Retina (tissue), 1 donor: ENCODE measurements around the gene PPP1R10.

Experiments used
- DNase-seq: peaks from one replicate; pipeline ENCODE4 v3.0.0-alpha.2; 2016

PPP1R10 gene

GRCh38 chr6:30597315-30598144, 19.5 kb downstream of the PPP1R10 start:
- peak; percentile 72 for DNase-seq

DNA sequence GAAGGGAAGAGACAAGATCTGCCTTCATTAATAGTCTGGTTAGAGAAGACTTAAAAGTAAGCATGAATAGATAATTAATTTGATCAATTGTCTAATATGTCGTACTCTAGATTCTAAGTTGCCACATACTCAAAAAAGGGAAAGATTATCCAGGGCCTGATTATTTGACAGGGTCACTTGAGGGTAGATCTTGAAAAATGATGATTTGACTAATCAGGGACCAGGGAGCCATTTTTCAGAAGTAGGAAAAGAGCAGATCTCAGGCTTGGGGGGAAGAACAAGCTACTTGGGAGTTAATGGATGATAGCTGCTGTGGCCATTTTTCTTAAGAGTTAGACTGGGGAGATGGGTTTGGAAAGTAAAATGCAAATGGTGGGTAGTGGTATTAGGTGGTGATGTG, 24.8 kb downstream of the PPP1R10 start:
- no peak for DNase-seq

DNA sequence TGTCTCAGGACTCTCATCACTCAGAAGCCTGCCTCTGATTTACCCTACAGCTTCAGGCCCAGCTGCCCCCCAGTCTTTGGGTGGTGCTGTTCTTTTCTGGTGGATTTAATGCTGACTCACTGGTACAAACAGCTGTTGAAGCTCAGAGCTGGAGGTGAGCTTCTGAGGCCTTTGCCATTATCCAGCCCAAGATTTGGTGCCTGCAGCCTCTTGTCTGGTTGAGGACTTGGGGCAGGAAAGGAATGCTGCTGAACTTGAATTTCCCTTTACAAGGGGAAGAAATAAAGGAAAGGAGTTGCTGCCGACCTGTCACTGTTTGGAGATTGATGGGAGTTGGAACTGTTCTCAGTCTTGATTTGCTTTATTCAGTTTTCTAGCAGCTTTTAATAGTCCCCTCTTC, 26.0 kb downstream of the PPP1R10 start:
- no peak for DNase-seq

DNA sequence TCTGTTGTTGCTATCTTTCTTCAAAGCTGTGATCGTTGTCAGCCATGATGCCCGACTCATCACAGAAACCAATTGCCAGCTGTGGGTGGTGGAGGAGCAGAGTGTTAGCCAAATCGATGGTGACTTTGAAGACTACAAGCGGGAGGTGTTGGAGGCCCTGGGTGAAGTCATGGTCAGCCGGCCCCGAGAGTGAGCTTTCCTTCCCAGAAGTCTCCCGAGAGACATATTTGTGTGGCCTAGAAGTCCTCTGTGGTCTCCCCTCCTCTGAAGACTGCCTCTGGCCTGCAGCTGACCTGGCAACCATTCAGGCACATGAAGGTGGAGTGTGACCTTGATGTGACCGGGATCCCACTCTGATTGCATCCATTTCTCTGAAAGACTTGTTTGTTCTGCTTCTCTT, 26.5 kb downstream of the PPP1R10 start:
- DNase-seq, result no peak

DNA sequence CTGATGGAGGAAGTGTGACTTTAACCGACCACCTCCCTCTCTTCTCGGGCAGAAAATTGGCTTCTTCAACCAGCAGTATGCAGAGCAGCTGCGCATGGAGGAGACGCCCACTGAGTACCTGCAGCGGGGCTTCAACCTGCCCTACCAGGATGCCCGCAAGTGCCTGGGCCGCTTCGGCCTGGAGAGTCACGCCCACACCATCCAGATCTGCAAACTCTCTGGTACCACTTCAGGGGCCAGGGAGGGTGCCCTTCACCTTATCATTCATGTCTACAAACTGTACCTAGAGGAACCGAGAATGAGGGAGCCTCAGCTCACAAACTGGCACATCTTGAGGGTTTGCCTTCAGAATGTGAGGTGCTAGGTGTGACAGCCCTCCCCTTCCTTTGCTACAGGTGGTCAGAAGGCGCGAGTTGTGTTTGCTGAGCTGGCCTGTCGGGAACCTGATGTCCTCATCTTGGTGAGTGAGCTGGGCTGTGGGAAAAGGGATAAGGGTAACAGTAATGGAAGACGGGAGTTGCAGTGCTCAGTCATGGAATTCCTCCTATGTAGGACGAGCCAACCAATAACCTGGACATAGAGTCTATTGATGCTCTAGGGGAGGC, 27.2 kb downstream of the PPP1R10 start:
- DNase-seq, result no peak

DNA sequence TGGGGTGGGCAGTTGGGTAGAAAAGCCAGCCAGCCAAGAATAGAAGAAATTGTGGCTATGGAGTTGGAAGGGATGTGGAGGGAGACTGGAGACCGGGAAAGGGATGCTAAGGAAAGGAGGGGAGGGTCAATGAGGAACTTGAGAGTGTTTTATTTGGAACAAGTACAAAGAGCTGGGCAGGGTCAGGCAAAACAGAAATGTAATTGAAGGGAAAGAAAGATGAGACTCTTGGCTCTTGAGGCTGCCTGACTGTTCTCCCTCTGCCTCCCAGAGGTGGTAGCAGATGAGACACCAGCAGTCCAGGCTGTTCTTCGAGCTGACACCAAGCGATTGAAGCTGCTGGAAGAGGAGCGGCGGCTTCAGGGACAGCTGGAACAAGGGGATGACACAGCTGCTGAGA, 33.1 kb downstream of the PPP1R10 start:
- no peak for DNase-seq

GRCh38 chr6:30578051-30578450, 39.0 kb downstream of the PPP1R10 start:
- DNase-seq, result no peak

DNA sequence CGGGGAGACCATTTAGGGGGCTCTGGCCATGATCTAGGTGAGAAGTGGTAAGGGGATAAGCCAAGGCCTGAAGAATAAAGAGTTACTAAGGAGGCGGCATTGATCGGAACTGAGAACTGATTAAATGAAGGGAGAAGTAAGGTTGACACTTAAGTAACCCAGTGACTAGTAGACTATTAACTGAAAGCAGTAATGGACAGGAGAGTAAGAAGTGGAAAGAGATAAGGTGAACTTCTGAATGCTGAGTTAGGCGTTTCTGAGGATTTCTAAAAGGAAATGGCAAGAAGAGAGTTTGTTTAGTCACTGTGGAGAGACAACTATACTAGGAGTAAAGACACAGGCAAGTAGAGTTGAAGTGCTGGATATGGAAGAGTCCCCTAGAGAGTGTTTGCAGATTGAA, 43.9 kb downstream of the PPP1R10 start:
- DNase-seq, result no peak

GRCh38 chr6:30572148-30572547, 44.9 kb downstream of the PPP1R10 start:
- no peak for DNase-seq

DNA sequence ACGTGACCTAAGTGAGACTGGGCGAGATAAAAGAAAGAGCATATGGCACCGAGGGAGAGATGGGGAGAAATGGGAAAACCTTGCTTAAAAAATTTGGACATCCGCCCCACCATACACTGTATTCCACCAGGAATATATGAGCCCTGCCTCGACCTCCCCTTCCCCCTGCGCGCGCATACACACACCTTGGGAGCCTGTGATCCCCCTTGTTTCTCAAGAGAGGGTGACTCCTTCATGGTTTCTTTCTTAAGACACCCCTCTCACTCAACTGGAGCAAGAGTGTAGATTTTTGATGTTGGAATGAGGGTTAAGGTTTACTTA, 45.3 kb downstream of the PPP1R10 start:
- DNase-seq, result no peak

GRCh38 chr6:30571075-30571761, 45.8 kb downstream of the PPP1R10 start, which contains the start of gene ABCF1:
Gene ABCF1 (plus strand): TSS chr6:30571442. CDS start chr6:30571488, 46 bp downstream.
- DNase-seq, result peak; percentile 100

- no peak for DNase-seq
These were observed 46.3 kb downstream of the PPP1R10 start for GRCh38 chr6:30570740-30571074.

GRCh38 chr6:30570263-30570662, 46.8 kb downstream of the PPP1R10 start:
- no peak for DNase-seq

DNA sequence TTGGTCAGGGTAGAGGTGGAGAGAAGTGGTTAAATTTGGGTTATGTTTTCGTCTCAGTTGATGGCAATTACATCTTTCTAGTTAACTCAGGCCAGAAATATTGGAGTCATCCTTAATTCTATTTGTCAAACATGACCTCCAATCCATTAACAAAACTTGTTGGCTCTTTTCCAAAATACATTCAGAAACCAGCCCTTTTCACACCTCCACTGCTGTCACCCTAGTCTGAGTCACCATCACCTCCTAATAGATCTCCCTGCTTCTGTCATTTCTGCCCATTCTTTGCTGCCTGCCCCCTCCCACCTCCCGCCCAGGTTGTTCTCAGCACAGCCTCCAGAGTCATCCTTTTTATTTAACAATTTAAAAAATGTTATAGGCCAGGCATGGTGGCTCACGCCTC, 48.8 kb downstream of the PPP1R10 start:
- no peak for DNase-seq

- no peak for DNase-seq
These were observed 51.3 kb downstream of the PPP1R10 start for GRCh38 chr6:30565772-30566171.

GRCh38 chr6:30564114-30564513, 52.9 kb downstream of the PPP1R10 start:
- DNase-seq, result no peak

DNA sequence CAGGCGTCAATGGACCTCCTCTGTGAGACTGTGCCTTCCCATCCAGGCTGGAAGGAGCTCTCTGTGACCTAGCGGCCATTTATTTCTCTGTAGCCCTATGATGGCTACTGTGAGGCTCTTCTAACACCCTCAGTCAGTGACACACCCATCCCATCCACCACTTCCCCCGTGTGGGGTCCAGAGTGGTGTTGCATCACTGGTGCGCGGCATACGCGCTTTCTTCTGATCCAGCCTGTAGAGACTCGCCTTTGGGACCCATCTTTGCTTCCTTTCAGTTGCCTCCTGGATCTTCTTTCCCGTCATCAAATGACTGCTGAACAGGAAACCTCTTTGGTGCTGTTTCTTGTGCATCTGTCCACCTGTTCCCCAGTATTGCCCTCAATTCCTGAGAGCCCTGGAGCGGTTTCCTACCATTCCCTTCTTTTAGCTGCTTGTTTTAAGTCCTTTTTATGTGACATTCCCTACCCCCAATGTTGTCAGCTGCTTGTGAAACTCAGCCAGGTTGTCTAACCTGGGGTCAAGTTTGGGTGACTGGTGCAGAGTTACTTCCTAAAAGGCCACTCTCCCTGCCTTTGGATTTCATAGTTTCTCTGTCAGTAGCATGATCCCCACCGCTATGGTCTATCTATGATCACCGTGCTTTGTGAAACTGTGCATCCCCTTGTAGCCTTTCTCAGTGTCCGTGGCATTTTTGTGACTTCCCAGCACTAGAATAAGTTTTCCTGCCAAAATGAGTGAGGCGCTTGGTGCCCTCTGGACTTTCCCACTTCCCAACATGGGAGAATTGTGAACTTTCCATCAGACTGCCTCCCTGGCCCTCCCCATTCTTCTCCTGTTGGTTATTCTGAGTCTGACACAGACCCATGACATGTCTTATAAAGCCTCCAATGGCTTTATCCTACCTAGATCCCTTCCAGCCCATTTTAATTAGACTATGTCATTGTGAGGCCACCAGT, 54.3 kb downstream of the PPP1R10 start:
- no peak for DNase-seq

DNA sequence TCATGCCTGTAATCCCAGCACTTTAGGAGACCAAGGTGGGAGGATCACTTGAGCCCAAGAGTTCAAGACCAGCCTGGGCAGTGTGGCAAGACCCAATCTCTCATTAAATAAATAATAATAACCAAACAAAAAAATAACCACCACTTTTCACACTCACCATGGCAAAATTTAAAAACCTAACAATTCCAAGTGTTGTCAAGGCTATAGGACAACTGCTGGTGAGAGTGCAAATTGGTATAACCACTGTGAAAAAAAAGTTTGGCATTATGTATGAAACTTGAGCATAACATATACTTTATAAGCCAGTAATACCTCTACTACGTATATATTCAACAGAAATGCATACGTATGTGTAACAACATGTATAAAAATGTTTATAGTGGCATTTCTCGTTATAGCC, 56.1 kb downstream of the PPP1R10 start:
- DNase-seq, result no peak

DNA sequence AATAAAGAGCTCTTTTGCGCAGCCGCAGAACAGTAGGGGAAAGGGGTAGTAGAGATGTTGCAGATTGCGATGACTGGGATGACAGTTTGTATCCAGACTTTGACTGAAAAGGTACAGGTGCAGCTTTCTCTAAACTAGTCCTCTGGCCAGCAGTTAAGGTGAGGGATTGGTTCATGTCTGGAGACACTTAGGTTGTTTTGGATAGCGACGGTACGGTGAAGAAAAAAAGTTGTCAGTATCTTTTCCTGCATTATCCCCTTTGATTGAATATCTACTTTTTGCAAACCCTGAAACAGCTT, 59.4 kb downstream of the PPP1R10 start:
- DNase-seq, result no peak

- DNase-seq, result peak; percentile 99
These were observed 59.9 kb downstream of the PPP1R10 start, which contains the start of gene PRR3 for GRCh38 chr6:30556906-30557682. Gene PRR3 (plus strand): TSS chr6:30557295. CDS start chr6:30557345, 50 bp downstream.

GRCh38 chr6:30556066-30556905, 60.8 kb downstream of the PPP1R10 start, which contains the start of gene GNL1:
Gene GNL1 (minus strand): TSS chr6:30556489. CDS start chr6:30556203, 286 bp downstream.
- DNase-seq, result peak; percentile 94

GRCh38 chr6:30555816-30556065, 61.3 kb downstream of the PPP1R10 start:
- DNase-seq, result no peak
